ENCODE results near the gene LDLRAD3. TPM values are rescaled to one million over a fixed set of nuclear protein-coding genes. Genes with fewer than 3 reads are reported as not detected.
"Not testable (repeated sequence)": the region's sequence is repeated elsewhere in the genome, so short reads cannot be mapped to it uniquely, and the experiment has no call there.

The LDLRAD3 gene
- total RNA-seq, 1 donor from 2014 or later = 14.9 TPM

- H3K9ac ChIP-seq (ENCODE audit: low read length) = no peak overlapping the region
- H3K27ac ChIP-seq (ENCODE audit: low read depth, low read length) = no peak overlapping the region
- H3K4me1 ChIP-seq (ENCODE audit: insufficient read depth, low read length) = no peaks in the 10 kb centered on the region
- no peak overlapping the region for H2AFZ ChIP-seq (ENCODE audit: low read depth, low read length)
- H3K4me1 Mint-ChIP-seq (ENCODE audit: low read depth, unreplicated experiment) = peaks cover 5% of the 10 kb centered on the region
- no peaks in the 10 kb centered on the region for H3K36me3 ChIP-seq (ENCODE audit: insufficient read depth, low read length)
- TF ChIP-seq CTCF (IDR thresholded peaks at IDR 0.05; ENCODE audit: insufficient read depth, low read depth, low read length) (no peak), EZH2 (IDR thresholded peaks at IDR 0.05; ENCODE audit: insufficient read depth, low read length) (no peak)
- H3K79me2 ChIP-seq (ENCODE audit: insufficient read depth, low read length) = no peaks in the 10 kb centered on the region
- no peak for FAIRE-seq
- H3K9me3 ChIP-seq (ENCODE audit: insufficient read depth, low read depth, low read length) = no peaks in the 10 kb centered on the region
- no peak overlapping the region for H3K27ac Mint-ChIP-seq (ENCODE audit: unreplicated experiment)
- H3K4me3 ChIP-seq (ENCODE audit: insufficient read depth, low read depth, low read length) = no peak overlapping the region
- H3K27me3 ChIP-seq (ENCODE audit: insufficient read depth, low read length) = no peaks in the 10 kb centered on the region
- no peak overlapping the region for H3K4me3 Mint-ChIP-seq (ENCODE audit: unreplicated experiment)
- no peaks in the 10 kb centered on the region for H3K27me3 Mint-ChIP-seq (ENCODE audit: low read depth, unreplicated experiment)
- H4K20me1 ChIP-seq (ENCODE audit: insufficient read depth, low read length) = no peaks in the 10 kb centered on the region
- H3K9me3 Mint-ChIP-seq (ENCODE audit: unreplicated experiment) = no peaks in the 10 kb centered on the region
- no peak overlapping the region for H3K4me2 ChIP-seq (ENCODE audit: low read length)
- H3K36me3 Mint-ChIP-seq (ENCODE audit: low read depth, unreplicated experiment) = no peaks in the 10 kb centered on the region
- no peak for DNase-seq (ENCODE audit: low read depth)
Measured at GRCh38 chr11:35909511-35910265, 34.2 kb upstream of the LDLRAD3 start.

- Mint-ChIP-seq H3K9me3 (ENCODE audit: unreplicated experiment) (no peaks in the 10 kb centered on the region), H3K36me3 (ENCODE audit: low read depth, unreplicated experiment) (no peaks in the 10 kb centered on the region), H3K4me3 (ENCODE audit: unreplicated experiment) (no peak overlapping the region), H3K27ac (ENCODE audit: unreplicated experiment) (no peak overlapping the region), H3K27me3 (ENCODE audit: low read depth, unreplicated experiment) (no peaks in the 10 kb centered on the region), H3K4me1 (ENCODE audit: low read depth, unreplicated experiment) (peaks cover 7% of the 10 kb centered on the region)
- no peaks in the 10 kb centered on the region for H4K20me1 ChIP-seq (ENCODE audit: insufficient read depth, low read length)
- H3K9me3 ChIP-seq (ENCODE audit: insufficient read depth, low read depth, low read length) = no peaks in the 10 kb centered on the region
- FAIRE-seq (no peak), DNase-seq (ENCODE audit: low read depth) (no peak)
- H3K27ac ChIP-seq (ENCODE audit: low read depth, low read length) = no peak overlapping the region
- TF ChIP-seq CTCF (IDR thresholded peaks at IDR 0.05; ENCODE audit: insufficient read depth, low read depth, low read length) = no peak
- TF ChIP-seq EZH2 (IDR thresholded peaks at IDR 0.05; ENCODE audit: insufficient read depth, low read length) = no peak
- no peak overlapping the region for H3K9ac ChIP-seq (ENCODE audit: low read length)
- no peak overlapping the region for H3K4me2 ChIP-seq (ENCODE audit: low read length)
- no peaks in the 10 kb centered on the region for H3K27me3 ChIP-seq (ENCODE audit: insufficient read depth, low read length)
- H3K36me3 ChIP-seq (ENCODE audit: insufficient read depth, low read length) = no peaks in the 10 kb centered on the region
- H3K4me3 ChIP-seq (ENCODE audit: insufficient read depth, low read depth, low read length) = no peak overlapping the region
- no peak overlapping the region for H2AFZ ChIP-seq (ENCODE audit: low read depth, low read length)
- no peaks in the 10 kb centered on the region for H3K4me1 ChIP-seq (ENCODE audit: insufficient read depth, low read length)
- no peaks in the 10 kb centered on the region for H3K79me2 ChIP-seq (ENCODE audit: insufficient read depth, low read length)
Measured at GRCh38 chr11:35911013-35911412, 32.8 kb upstream of the LDLRAD3 start.

GRCh38 chr11:35911616-35912165 is 32.2 kb upstream of the LDLRAD3 start:
- Mint-ChIP-seq H3K36me3 (ENCODE audit: low read depth, unreplicated experiment) (no peaks in the 10 kb centered on the region), H3K27me3 (ENCODE audit: low read depth, unreplicated experiment) (no peaks in the 10 kb centered on the region), H3K4me3 (ENCODE audit: unreplicated experiment) (no peak overlapping the region), H3K4me1 (ENCODE audit: low read depth, unreplicated experiment) (peaks cover 7% of the 10 kb centered on the region), H3K9me3 (ENCODE audit: unreplicated experiment) (no peaks in the 10 kb centered on the region), H3K27ac (ENCODE audit: unreplicated experiment) (no peak overlapping the region)
- Histone ChIP-seq H3K4me3 (ENCODE audit: insufficient read depth, low read depth, low read length) (no peak overlapping the region), H3K36me3 (ENCODE audit: insufficient read depth, low read length) (no peaks in the 10 kb centered on the region), H3K9me3 (ENCODE audit: insufficient read depth, low read depth, low read length) (no peaks in the 10 kb centered on the region), H3K27me3 (ENCODE audit: insufficient read depth, low read length) (no peaks in the 10 kb centered on the region), H2AFZ (ENCODE audit: low read depth, low read length) (no peak overlapping the region), H3K4me2 (ENCODE audit: low read length) (no peak overlapping the region), H4K20me1 (ENCODE audit: insufficient read depth, low read length) (no peaks in the 10 kb centered on the region), H3K79me2 (ENCODE audit: insufficient read depth, low read length) (no peaks in the 10 kb centered on the region), H3K9ac (ENCODE audit: low read length) (no peak overlapping the region), H3K27ac (ENCODE audit: low read depth, low read length) (no peak overlapping the region), H3K4me1 (ENCODE audit: insufficient read depth, low read length) (no peaks in the 10 kb centered on the region)
- DNase-seq (ENCODE audit: low read depth) (no peak), FAIRE-seq (no peak)
- no peak for TF ChIP-seq CTCF (IDR thresholded peaks at IDR 0.05; ENCODE audit: insufficient read depth, low read depth, low read length)
- no peak for TF ChIP-seq EZH2 (IDR thresholded peaks at IDR 0.05; ENCODE audit: insufficient read depth, low read length)

GRCh38 chr11:35912436-35912835 is 31.4 kb upstream of the LDLRAD3 start:
- H3K4me2 ChIP-seq (ENCODE audit: low read length); DNase-seq (ENCODE audit: low read depth); H3K27me3 ChIP-seq (ENCODE audit: insufficient read depth, low read length); H3K4me1 Mint-ChIP-seq (ENCODE audit: low read depth, unreplicated experiment); H3K27ac ChIP-seq (ENCODE audit: low read depth, low read length); H3K79me2 ChIP-seq (ENCODE audit: insufficient read depth, low read length); H3K4me3 Mint-ChIP-seq (ENCODE audit: unreplicated experiment); H3K9me3 Mint-ChIP-seq (ENCODE audit: unreplicated experiment); H3K4me1 ChIP-seq (ENCODE audit: insufficient read depth, low read length); H3K4me3 ChIP-seq (ENCODE audit: insufficient read depth, low read depth, low read length); H3K9ac ChIP-seq (ENCODE audit: low read length); H4K20me1 ChIP-seq (ENCODE audit: insufficient read depth, low read length); H3K36me3 Mint-ChIP-seq (ENCODE audit: low read depth, unreplicated experiment); H2AFZ ChIP-seq (ENCODE audit: low read depth, low read length); H3K27ac Mint-ChIP-seq (ENCODE audit: unreplicated experiment); FAIRE-seq; H3K27me3 Mint-ChIP-seq (ENCODE audit: low read depth, unreplicated experiment); H3K36me3 ChIP-seq (ENCODE audit: insufficient read depth, low read length); H3K9me3 ChIP-seq (ENCODE audit: insufficient read depth, low read depth, low read length): not testable (repeated sequence)
